DOHH2 (cell line): ENCODE results near the gene APBA3.

Source experiments
- H3F3A ChIP-seq: fragments of 200-600 bp; sonication (generic), shearing (Covaris generic); 2 replicates; pipeline ENCODE4 v1.6.0; 2016; ENCODE audit warnings: antibody characterized with exemption, mild to moderate bottlenecking; ENCODE audit not compliant: control insufficient read depth, insufficient read depth
- H3K27ac ChIP-seq: fragments of 200-600 bp; sonication (generic); 2 replicates; pipeline ENCODE4 v1.5.1; 2014; ENCODE audit warnings: low read depth, mild to moderate bottlenecking, low read length, moderate library complexity
- H3K27me3 ChIP-seq: fragments of 200-600 bp; sonication (generic); 2 replicates; pipeline ENCODE4 v1.6.1; 2014; ENCODE audit warnings: mild to moderate bottlenecking, low read length, mixed read lengths; ENCODE audit not compliant: control insufficient read depth
- H3K36me3 ChIP-seq: fragments of 200-600 bp; sonication (generic); 2 replicates; pipeline ENCODE4 v1.6.1; 2014; ENCODE audit warnings: mild to moderate bottlenecking, low read length, moderate library complexity, mixed read lengths; ENCODE audit not compliant: control insufficient read depth
- H3K4me1 ChIP-seq: fragments of 200-600 bp; sonication (generic); 2 replicates; pipeline ENCODE4 v1.6.1; 2014; ENCODE audit warnings: mild to moderate bottlenecking, low read length, mixed read lengths; ENCODE audit not compliant: control insufficient read depth
- H3K4me2 ChIP-seq: fragments of 200-600 bp; sonication (generic); 2 replicates; pipeline ENCODE4 v1.6.0; 2014; ENCODE audit warnings: mild to moderate bottlenecking, low read length, moderate library complexity
- H3K4me3 ChIP-seq: fragments of 200-600 bp; sonication (generic); 2 replicates; pipeline ENCODE4 v1.5.1; 2014; ENCODE audit warnings: mild to moderate bottlenecking, low read length, mixed read lengths
- H3K79me2 ChIP-seq: fragments of 200-600 bp; sonication (generic); 2 replicates; pipeline ENCODE4 v1.6.1; 2014; ENCODE audit warnings: mild to moderate bottlenecking, low read length, mixed read lengths; ENCODE audit not compliant: control insufficient read depth
- H3K9me2 ChIP-seq: fragments of 200-600 bp; sonication (generic); replicated peaks from 2 replicates; pipeline ENCODE4 v1.6.1; 2014; ENCODE audit warnings: mild to moderate bottlenecking, low read length, mixed read lengths; ENCODE audit not compliant: control insufficient read depth
- H3K9me3 ChIP-seq: fragments of 200-600 bp; sonication (generic); 2 replicates; pipeline ENCODE4 v1.6.1; 2014; ENCODE audit warnings: antibody characterized with exemption, low read length, mixed read lengths; ENCODE audit not compliant: control insufficient read depth, insufficient read depth
- H4K20me1 ChIP-seq: fragments of 200-600 bp; sonication (generic); 2 replicates; pipeline ENCODE4 v1.6.0; 2014; ENCODE audit warnings: low read depth, mild to moderate bottlenecking, antibody characterized with exemption, low read length, moderate library complexity; ENCODE audit not compliant: control insufficient read depth, insufficient read depth
- EZH2phosphoT487 ChIP-seq: fragments of 200-600 bp; sonication (generic); IDR thresholded peaks from 2 replicates; pipeline ENCODE4 v1.6.1; 2017; ENCODE audit warnings: borderline replicate concordance, mild to moderate bottlenecking, antibody characterized with exemption, low read length, moderate library complexity, mixed read lengths
- TF ChIP-seq, protein P1 (sequence below): fragments of 200-600 bp; sonication (generic); IDR thresholded peaks from one replicate; pipeline ENCODE4 v1.5.1; 2014; ENCODE audit warnings: antibody characterized with exemption, mild to moderate bottlenecking, low read depth, low read length; ENCODE audit not compliant: poor library complexity, severe bottlenecking

The APBA3 gene

DNA sequence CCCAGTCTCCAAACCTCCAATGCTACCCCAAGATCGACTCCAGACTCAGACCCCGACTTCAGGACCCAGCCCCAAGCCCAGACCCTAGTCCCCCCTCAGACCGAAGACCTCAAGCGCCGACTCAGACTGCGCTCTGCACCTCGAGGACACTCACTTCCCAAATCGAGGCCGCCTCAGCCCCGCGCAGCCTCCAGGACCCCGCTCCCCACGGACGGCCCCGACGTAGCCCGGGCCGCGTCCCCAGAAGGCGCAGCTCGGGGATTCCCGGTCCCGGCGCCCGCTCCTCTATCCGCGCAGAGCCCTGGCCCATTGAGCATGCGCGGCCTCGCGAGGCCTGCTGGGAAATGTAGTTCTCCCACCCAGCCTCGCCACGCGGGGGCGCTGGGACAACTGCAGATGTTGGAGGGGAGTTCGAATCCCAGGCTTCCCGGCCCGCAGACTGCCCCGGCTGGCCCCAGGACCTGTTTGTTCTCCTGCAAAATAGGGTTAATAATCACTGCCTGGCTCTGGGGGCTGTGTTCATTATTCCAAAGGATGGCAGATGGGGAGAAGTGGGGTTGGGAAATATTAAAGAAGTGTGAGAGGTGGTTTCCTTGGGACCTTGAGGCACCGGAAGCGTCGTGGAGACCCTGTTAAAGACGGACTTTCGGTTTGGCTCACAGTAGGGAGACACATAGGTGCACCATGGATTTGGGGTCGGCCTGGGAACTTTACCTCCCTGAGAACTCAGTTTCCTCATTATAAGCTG lies at the start of gene APBA3:
APBA3 (minus strand) TSS at position 311 of the 748 bp plus-strand sequence. CDS start 1,428 bp downstream, outside the sequence.
- Histone ChIP-seq H3K27me3 (no peaks in the 10 kb centered on the region), H4K20me1 (no peaks in the 10 kb centered on the region), H3K4me2 (peak within 1 kb of the TSS; percentile 83), H3K4me1 (peaks cover 13% of the 10 kb centered on the region), H3F3A (peaks cover 7% of the 10 kb centered on the region), H3K9me2 (no peaks in the 10 kb centered on the region), H3K27ac (peak within 1 kb of the TSS; percentile 82), H3K36me3 (peaks cover 23% of the 10 kb centered on the region), H3K9me3 (no peaks in the 10 kb centered on the region), H3K4me3 (peak within 1 kb of the TSS; percentile 96), H3K79me2 (peaks cover 39% of the 10 kb centered on the region)
- TF ChIP-seq, protein P1, sequence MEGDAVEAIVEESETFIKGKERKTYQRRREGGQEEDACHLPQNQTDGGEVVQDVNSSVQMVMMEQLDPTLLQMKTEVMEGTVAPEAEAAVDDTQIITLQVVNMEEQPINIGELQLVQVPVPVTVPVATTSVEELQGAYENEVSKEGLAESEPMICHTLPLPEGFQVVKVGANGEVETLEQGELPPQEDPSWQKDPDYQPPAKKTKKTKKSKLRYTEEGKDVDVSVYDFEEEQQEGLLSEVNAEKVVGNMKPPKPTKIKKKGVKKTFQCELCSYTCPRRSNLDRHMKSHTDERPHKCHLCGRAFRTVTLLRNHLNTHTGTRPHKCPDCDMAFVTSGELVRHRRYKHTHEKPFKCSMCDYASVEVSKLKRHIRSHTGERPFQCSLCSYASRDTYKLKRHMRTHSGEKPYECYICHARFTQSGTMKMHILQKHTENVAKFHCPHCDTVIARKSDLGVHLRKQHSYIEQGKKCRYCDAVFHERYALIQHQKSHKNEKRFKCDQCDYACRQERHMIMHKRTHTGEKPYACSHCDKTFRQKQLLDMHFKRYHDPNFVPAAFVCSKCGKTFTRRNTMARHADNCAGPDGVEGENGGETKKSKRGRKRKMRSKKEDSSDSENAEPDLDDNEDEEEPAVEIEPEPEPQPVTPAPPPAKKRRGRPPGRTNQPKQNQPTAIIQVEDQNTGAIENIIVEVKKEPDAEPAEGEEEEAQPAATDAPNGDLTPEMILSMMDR, result peak; percentile 85
- TF ChIP-seq EZH2phosphoT487, result no peak

DNA sequence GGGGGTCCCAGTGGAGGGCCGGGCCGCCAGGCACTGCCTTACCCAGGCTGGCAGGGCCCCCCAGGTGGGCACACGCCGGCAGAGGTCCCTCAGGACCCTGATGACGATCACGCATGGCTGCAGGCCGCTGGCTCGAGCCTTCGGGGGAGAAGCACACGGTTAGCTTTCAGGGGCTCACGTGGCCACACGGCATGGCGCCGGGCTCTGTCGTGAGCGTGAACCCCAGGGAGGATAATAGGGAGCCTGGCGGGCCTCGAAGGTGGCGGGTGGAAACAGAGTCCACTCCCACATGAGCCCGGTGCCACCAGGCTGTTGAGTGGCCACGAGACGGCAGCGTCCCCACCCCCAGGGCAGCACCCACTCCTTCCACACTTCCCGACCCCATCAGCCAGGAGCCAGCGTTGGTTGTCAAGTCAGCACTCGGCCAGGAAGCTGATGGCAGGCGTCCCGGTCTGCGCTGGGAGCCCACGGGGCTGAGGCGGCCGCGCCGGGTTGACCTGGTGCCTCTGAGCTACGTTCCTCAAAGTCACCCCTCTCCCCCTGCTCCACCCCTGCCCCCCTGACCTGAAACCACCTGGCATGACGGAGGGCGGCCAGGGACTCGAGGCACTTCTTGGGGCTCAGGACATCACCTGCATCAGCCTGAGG lies 49.3 kb upstream of the APBA3 start:
- Histone ChIP-seq H3K4me2 (peak overlapping the region; percentile 46), H3K27ac (no peak overlapping the region)
- TF ChIP-seq, protein P1, result no peak
- no peak for TF ChIP-seq EZH2phosphoT487

GRCh38 chr19:3809881-3810707 lies 48.6 kb upstream of the APBA3 start:
- no peak overlapping the region for H3K4me3 ChIP-seq
- peaks cover 15% of the 10 kb centered on the region for H3K27me3 ChIP-seq
- H3K4me2 ChIP-seq, result peak overlapping the region; percentile 46

More for the DNA sequence above, 49.3 kb upstream of the APBA3 start:
- Histone ChIP-seq H4K20me1 (no peaks in the 10 kb centered on the region), H3K79me2 (no peaks in the 10 kb centered on the region), H3K27me3 (peaks cover 15% of the 10 kb centered on the region), H3K4me1 (peaks cover 31% of the 10 kb centered on the region), H3K4me3 (no peak overlapping the region), H3K36me3 (no peaks in the 10 kb centered on the region), H3K9me2 (no peaks in the 10 kb centered on the region), H3K9me3 (peaks cover 4% of the 10 kb centered on the region; the same call in 1 of the 2 replicates), H3F3A (no peaks in the 10 kb centered on the region; the same call in 1 of the 2 replicates)

More at GRCh38 chr19:3809881-3810707, 48.6 kb upstream of the APBA3 start:
- Histone ChIP-seq H4K20me1 (no peaks in the 10 kb centered on the region), H3K36me3 (no peaks in the 10 kb centered on the region), H3K27ac (no peak overlapping the region), H3K79me2 (no peaks in the 10 kb centered on the region), H3K4me1 (peaks cover 31% of the 10 kb centered on the region), H3F3A (no peaks in the 10 kb centered on the region; the same call in 1 of the 2 replicates), H3K9me3 (peaks cover 4% of the 10 kb centered on the region; the same call in 1 of the 2 replicates), H3K9me2 (no peaks in the 10 kb centered on the region)
- TF ChIP-seq EZH2phosphoT487, result no peak
- TF ChIP-seq, protein P1, result no peak
